ENCODE data around the gene ADCY3.
"Not testable (repeated sequence)": the region's sequence is repeated elsewhere in the genome, so short reads cannot be mapped to it uniquely, and the experiment has no call there.

Gene ADCY3

GRCh38 chr2:24839729-24840128 is 80.3 kb downstream of the ADCY3 start:
- no peak for DNase-seq (ENCODE audit: extremely low spot score)
- CTCF ChIA-PET: interaction anchor here (2.8 kb wide), 1 partner anchor 13 kb away, joined by 12 read pairs; no protein-coding TSS in a partner anchor
- TF ChIP-seq CTCF (IDR thresholded peaks at IDR 0.05; ENCODE audit: control extremely low read depth, extremely low read depth, low read depth, missing control alignments): no peak
- POLR2A ChIA-PET: no interaction called here

GRCh38 chr2:24838541-24838940 is 81.5 kb downstream of the ADCY3 start:
- ChIA-PET CTCF (interaction anchor here (0.8 to 3.6 kb wide), 2 partner anchors 11 kb away, joined by 3 to 19 read pairs; no protein-coding TSS in a partner anchor), POLR2A (no interaction called here)

GRCh38 chr2:24837996-24838513 is 82.0 kb downstream of the ADCY3 start:
- ChIA-PET CTCF (interaction anchor here (0.9 to 3.6 kb wide), 2 partner anchors 10 to 437 kb away, joined by 3 to 19 read pairs; no protein-coding TSS in a partner anchor), POLR2A (no interaction called here)
- no peak for DNase-seq (ENCODE audit: extremely low spot score)
- no peak for TF ChIP-seq CTCF (IDR thresholded peaks at IDR 0.05; ENCODE audit: control extremely low read depth, extremely low read depth, low read depth, missing control alignments)

More at GRCh38 chr2:24838541-24838940, 81.5 kb downstream of the ADCY3 start:
- no peak for TF ChIP-seq CTCF (IDR thresholded peaks at IDR 0.05; ENCODE audit: control extremely low read depth, extremely low read depth, low read depth, missing control alignments)
- no peak for DNase-seq (ENCODE audit: extremely low spot score)

- no peak for TF ChIP-seq CTCF (IDR thresholded peaks at IDR 0.05; ENCODE audit: control extremely low read depth, extremely low read depth, low read depth, missing control alignments)
- POLR2A ChIA-PET: no interaction called here
- CTCF ChIA-PET: interaction anchor here (1.2 to 3.6 kb wide), 5 partner anchors 9 to 427 kb away, joined by 3 to 19 read pairs (median 5); no protein-coding TSS in a partner anchor
- DNase-seq (ENCODE audit: extremely low spot score): no peak
These were observed 83.3 kb downstream of the ADCY3 start for GRCh38 chr2:24836706-24837105.

- POLR2A ChIA-PET: no interaction called here
- CTCF ChIA-PET: interaction anchor here (1.4 to 3.6 kb wide), 4 partner anchors 8 to 427 kb away, joined by 3 to 19 read pairs (median 5); no protein-coding TSS in a partner anchor
- DNase-seq (ENCODE audit: extremely low spot score): no peak
- TF ChIP-seq CTCF (IDR thresholded peaks at IDR 0.05; ENCODE audit: control extremely low read depth, extremely low read depth, low read depth, missing control alignments): no peak
These were observed 83.8 kb downstream of the ADCY3 start for GRCh38 chr2:24836206-24836605.

- not testable (repeated sequence) for DNase-seq (ENCODE audit: extremely low spot score)
- CTCF ChIA-PET: interaction anchor here (1.4 to 3.6 kb wide), 4 partner anchors 8 to 426 kb away, joined by 3 to 19 read pairs (median 5); no protein-coding TSS in a partner anchor
- POLR2A ChIA-PET: interaction anchor here (0.5 kb wide), 1 partner anchor 579 kb away, joined by 3 read pairs; no protein-coding TSS in a partner anchor
These were observed 84.6 kb downstream of the ADCY3 start for GRCh38 chr2:24835411-24835810.

GRCh38 chr2:24834733-24835395 is 85.2 kb downstream of the ADCY3 start:
- no peak for TF ChIP-seq CTCF (IDR thresholded peaks at IDR 0.05; ENCODE audit: control extremely low read depth, extremely low read depth, low read depth, missing control alignments)
- ChIA-PET POLR2A (interaction anchor here (0.5 kb wide), 1 partner anchor 578 kb away, joined by 3 read pairs; no protein-coding TSS in a partner anchor), CTCF (interaction anchor here (1.5 to 3.6 kb wide), 3 partner anchors 7 to 413 kb away, joined by 5 to 19 read pairs (median 5); no protein-coding TSS in a partner anchor)
- DNase-seq (ENCODE audit: extremely low spot score): no peak
